Fibroblast of lung (primary cell): ENCODE data around the gene TUBG2.

ENCODE experiments used
- EZH2 ChIP-seq: IDR thresholded peaks from 2 replicates; pipeline ENCODE4 v1.5.1; 2012; ENCODE audit warnings: low read length, control low read depth, mild to moderate bottlenecking; ENCODE audit errors: missing control alignments
- TF ChIP-seq, protein P1 (sequence below), 2 donors: IDR thresholded peaks in 1 of 2; conservative IDR thresholded peaks in 1 of 2; 1 replicate in 1 of 2; 2 replicates in 1 of 2; pipeline ENCODE4 v1.5.1; 2011 to 2012; ENCODE audit warnings: low read length in 2 of 2, control low read depth in 1 of 2, inconsistent platforms in 1 of 2, low read depth in 1 of 2, mild to moderate bottlenecking in 1 of 2

GRCh38 chr17:42670789-42671657 is 11.9 kb downstream of the TUBG2 start:
- TF ChIP-seq, protein P1, sequence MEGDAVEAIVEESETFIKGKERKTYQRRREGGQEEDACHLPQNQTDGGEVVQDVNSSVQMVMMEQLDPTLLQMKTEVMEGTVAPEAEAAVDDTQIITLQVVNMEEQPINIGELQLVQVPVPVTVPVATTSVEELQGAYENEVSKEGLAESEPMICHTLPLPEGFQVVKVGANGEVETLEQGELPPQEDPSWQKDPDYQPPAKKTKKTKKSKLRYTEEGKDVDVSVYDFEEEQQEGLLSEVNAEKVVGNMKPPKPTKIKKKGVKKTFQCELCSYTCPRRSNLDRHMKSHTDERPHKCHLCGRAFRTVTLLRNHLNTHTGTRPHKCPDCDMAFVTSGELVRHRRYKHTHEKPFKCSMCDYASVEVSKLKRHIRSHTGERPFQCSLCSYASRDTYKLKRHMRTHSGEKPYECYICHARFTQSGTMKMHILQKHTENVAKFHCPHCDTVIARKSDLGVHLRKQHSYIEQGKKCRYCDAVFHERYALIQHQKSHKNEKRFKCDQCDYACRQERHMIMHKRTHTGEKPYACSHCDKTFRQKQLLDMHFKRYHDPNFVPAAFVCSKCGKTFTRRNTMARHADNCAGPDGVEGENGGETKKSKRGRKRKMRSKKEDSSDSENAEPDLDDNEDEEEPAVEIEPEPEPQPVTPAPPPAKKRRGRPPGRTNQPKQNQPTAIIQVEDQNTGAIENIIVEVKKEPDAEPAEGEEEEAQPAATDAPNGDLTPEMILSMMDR (conservative IDR thresholded peaks at IDR 0.05 in 1 of 2, IDR thresholded peaks at IDR 0.05 in 1 of 2; ENCODE audit: low read depth in 1 of 2, low read length in 2 of 2) = no peak
- TF ChIP-seq EZH2 = no peak
